ENCODE measurements around the gene OTOS. TPM values are rescaled to one million over a fixed set of nuclear protein-coding genes. Genes with fewer than 3 reads are reported as not detected.

The OTOS gene
- total and polyA plus RNA-seq, 5 donors from 2014 or later, result not detected

- DNase-seq, result no peak
- H3K4me3 ChIP-seq (ENCODE audit: low read depth, low read length), result no peak overlapping the region
- H3K27me3 ChIP-seq (ENCODE audit: control insufficient read depth, insufficient read depth, low read length), result peaks cover 3% of the 10 kb centered on the region
- peaks cover 0 to 4% (median 0%) of the 10 kb centered on the region in 7 donors for H3K9me3 Mint-ChIP-seq
- H3K27ac ChIP-seq (ENCODE audit: insufficient read depth, low read length, poor library complexity, severe bottlenecking), result no peak overlapping the region
- no peaks in the 10 kb centered on the region for H3K9me3 ChIP-seq (ENCODE audit: control insufficient read depth in 2 of 2, low read length in 2 of 2)
- H3K4me1 ChIP-seq (ENCODE audit: control insufficient read depth, insufficient read depth, low read length, poor library complexity, severe bottlenecking), result no peaks in the 10 kb centered on the region
- H3K36me3 ChIP-seq (ENCODE audit: control insufficient read depth, insufficient read depth, low read length), result no peaks in the 10 kb centered on the region
- H3K4me3 Mint-ChIP-seq, result no peak overlapping the region
- H3K36me3 Mint-ChIP-seq, result no peaks in the 10 kb centered on the region
- H3K27me3 Mint-ChIP-seq, result peaks cover 24% of the 10 kb centered on the region
- peaks cover 0 to 3% (median 0%) of the 10 kb centered on the region in 4 donors for H3K4me1 Mint-ChIP-seq
- ATAC-seq (ENCODE audit: low read depth in 2 of 2), result no peak
- H3K27ac Mint-ChIP-seq, result no peak overlapping the region
These were observed 27.4 kb downstream of the OTOS start for GRCh38 chr2:240112914-240113690.

DNA sequence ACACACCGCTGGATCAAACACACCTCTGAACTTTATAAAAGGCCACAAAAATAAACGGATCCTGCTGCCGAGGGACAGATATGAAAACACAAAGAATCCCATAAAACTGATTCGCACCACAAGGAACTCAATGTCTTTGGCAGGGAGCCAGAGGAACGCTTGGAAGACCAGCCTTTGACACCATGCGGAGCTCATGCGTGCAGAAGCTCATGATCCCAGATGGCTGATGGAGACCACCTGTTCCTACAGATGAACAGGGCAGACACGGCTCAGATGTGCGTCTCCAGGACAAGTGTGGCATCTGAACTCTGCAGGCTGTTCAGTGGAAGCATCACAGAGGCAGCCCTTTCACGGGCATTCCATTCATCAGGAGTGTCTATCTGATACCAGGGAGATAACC lies 29.2 kb downstream of the OTOS start:
- Histone ChIP-seq H3K4me1 (ENCODE audit: control insufficient read depth, insufficient read depth, low read length, poor library complexity, severe bottlenecking) (no peaks in the 10 kb centered on the region), H3K4me3 (ENCODE audit: low read depth, low read length) (no peak overlapping the region), H3K27ac (ENCODE audit: insufficient read depth, low read length, poor library complexity, severe bottlenecking) (no peak overlapping the region), H3K27me3 (ENCODE audit: control insufficient read depth, insufficient read depth, low read length) (peaks cover 3% of the 10 kb centered on the region), H3K36me3 (ENCODE audit: control insufficient read depth, insufficient read depth, low read length) (no peaks in the 10 kb centered on the region), H3K9me3 (ENCODE audit: control insufficient read depth in 2 of 2, low read length in 2 of 2) (no peaks in the 10 kb centered on the region)
- Mint-ChIP-seq H3K9me3 (peaks cover 0 to 1% (median 0%) of the 10 kb centered on the region in 7 donors), H3K4me3 (no peak overlapping the region), H3K27ac (no peak overlapping the region), H3K36me3 (no peaks in the 10 kb centered on the region), H3K4me1 (peaks cover 0 to 3% (median 0%) of the 10 kb centered on the region in 4 donors), H3K27me3 (peaks cover 24% of the 10 kb centered on the region)
- DNase-seq (no peak), ATAC-seq (ENCODE audit: low read depth in 2 of 2) (no peak)

- Histone ChIP-seq H3K4me3 (ENCODE audit: low read depth, low read length) (no peak overlapping the region), H3K36me3 (ENCODE audit: control insufficient read depth, insufficient read depth, low read length) (no peaks in the 10 kb centered on the region), H3K27ac (ENCODE audit: insufficient read depth, low read length, poor library complexity, severe bottlenecking) (no peak overlapping the region), H3K4me1 (ENCODE audit: control insufficient read depth, insufficient read depth, low read length, poor library complexity, severe bottlenecking) (no peaks in the 10 kb centered on the region), H3K9me3 (ENCODE audit: control insufficient read depth in 2 of 2, low read length in 2 of 2) (no peaks in the 10 kb centered on the region), H3K27me3 (ENCODE audit: control insufficient read depth, insufficient read depth, low read length) (no peaks in the 10 kb centered on the region)
- peaks cover 13% of the 10 kb centered on the region for H3K27me3 Mint-ChIP-seq
- peaks cover 0 to 3% (median 0%) of the 10 kb centered on the region in 4 donors for H3K4me1 Mint-ChIP-seq
- no peak overlapping the region for H3K4me3 Mint-ChIP-seq
- H3K36me3 Mint-ChIP-seq, result no peaks in the 10 kb centered on the region
- ATAC-seq (ENCODE audit: low read depth in 2 of 2) (no peak), DNase-seq (no peak)
- no peak overlapping the region for H3K27ac Mint-ChIP-seq
- peaks cover 0 to 1% (median 0%) of the 10 kb centered on the region in 7 donors for H3K9me3 Mint-ChIP-seq
These were observed 31.1 kb downstream of the OTOS start for GRCh38 chr2:240109386-240109785.

DNA sequence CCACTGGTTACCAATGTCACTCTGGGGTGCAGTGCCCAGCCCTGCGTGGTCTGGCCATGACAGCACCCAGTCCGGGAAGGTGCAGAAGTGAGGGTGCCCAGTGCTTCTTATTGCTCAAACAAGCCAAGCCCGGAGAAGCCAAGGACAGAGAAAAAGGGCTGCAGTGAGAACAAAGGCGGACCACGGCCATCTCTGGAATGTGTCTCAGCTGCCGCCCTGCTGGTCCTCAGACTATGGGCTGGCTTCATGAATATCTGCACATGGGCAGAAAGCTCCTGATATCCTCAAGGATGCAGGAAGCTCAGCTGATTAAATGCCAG lies 33.0 kb downstream of the OTOS start:
- peaks cover 0 to 3% (median 0%) of the 10 kb centered on the region in 4 donors for H3K4me1 Mint-ChIP-seq
- no peaks in the 10 kb centered on the region for H3K36me3 ChIP-seq (ENCODE audit: control insufficient read depth, insufficient read depth, low read length)
- no peaks in the 10 kb centered on the region for H3K27me3 ChIP-seq (ENCODE audit: control insufficient read depth, insufficient read depth, low read length)
- H3K4me3 ChIP-seq (ENCODE audit: low read depth, low read length), result no peak overlapping the region
- H3K27ac Mint-ChIP-seq, result no peak overlapping the region
- peaks cover 0 to 1% (median 0%) of the 10 kb centered on the region in 7 donors for H3K9me3 Mint-ChIP-seq
- peaks cover 17% of the 10 kb centered on the region for H3K27me3 Mint-ChIP-seq
- H3K27ac ChIP-seq (ENCODE audit: insufficient read depth, low read length, poor library complexity, severe bottlenecking), result no peak overlapping the region
- H3K36me3 Mint-ChIP-seq, result no peaks in the 10 kb centered on the region
- no peaks in the 10 kb centered on the region for H3K9me3 ChIP-seq (ENCODE audit: control insufficient read depth in 2 of 2, low read length in 2 of 2)
- ATAC-seq (ENCODE audit: low read depth in 2 of 2), result no peak
- no peaks in the 10 kb centered on the region for H3K4me1 ChIP-seq (ENCODE audit: control insufficient read depth, insufficient read depth, low read length, poor library complexity, severe bottlenecking)
- peak overlapping the region in 1 of 4 donors; percentile 18 for H3K4me3 Mint-ChIP-seq
- no peak for DNase-seq

DNA sequence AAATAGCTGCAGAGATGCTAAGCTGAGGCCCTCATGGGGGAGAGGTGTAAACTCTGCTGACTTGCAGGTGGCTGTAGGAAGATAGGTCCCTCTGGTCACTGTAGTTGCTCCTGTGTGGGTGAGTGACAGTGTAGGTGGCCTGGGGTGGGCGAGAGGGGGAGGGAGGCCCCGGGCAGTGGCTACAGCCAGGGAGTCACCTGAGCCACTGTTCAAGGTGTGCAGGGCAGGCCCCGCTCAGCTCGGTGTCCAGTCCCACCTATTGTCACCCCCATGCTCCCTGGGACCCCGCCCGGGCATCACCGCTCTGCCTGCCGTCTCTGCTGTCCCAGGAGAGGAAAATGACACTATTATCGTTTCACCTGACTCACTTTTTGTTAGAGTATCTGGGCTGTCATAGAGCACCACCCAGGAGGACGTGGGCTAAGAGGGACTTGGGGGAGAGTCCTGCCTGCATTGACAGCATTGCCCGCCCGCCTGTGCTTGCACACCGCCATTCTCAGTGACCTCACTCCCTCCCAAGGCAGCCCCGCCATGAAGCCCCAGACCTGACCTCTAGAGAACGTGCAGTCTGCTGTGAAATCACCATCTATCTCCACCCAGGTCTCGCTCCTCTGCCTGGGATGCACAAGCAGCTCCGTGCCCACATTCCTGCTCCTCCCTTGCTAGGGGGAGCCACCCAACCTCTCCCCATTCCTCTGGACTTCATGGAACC lies 33.5 kb downstream of the OTOS start:
- ATAC-seq (ENCODE audit: low read depth in 2 of 2) (no peak), DNase-seq (no peak)
- Histone ChIP-seq H3K36me3 (ENCODE audit: control insufficient read depth, insufficient read depth, low read length) (no peaks in the 10 kb centered on the region), H3K4me3 (ENCODE audit: low read depth, low read length) (no peak overlapping the region), H3K4me1 (ENCODE audit: control insufficient read depth, insufficient read depth, low read length, poor library complexity, severe bottlenecking) (no peaks in the 10 kb centered on the region), H3K27me3 (ENCODE audit: control insufficient read depth, insufficient read depth, low read length) (no peaks in the 10 kb centered on the region), H3K27ac (ENCODE audit: insufficient read depth, low read length, poor library complexity, severe bottlenecking) (no peak overlapping the region), H3K9me3 (ENCODE audit: control insufficient read depth in 2 of 2, low read length in 2 of 2) (no peaks in the 10 kb centered on the region)
- H3K4me3 Mint-ChIP-seq, result peak overlapping the region in 1 of 4 donors; percentile 18
- no peaks in the 10 kb centered on the region for H3K36me3 Mint-ChIP-seq
- H3K9me3 Mint-ChIP-seq, result peaks cover 0 to 1% (median 0%) of the 10 kb centered on the region in 7 donors
- no peak overlapping the region for H3K27ac Mint-ChIP-seq
- peaks cover 0 to 3% (median 0%) of the 10 kb centered on the region in 4 donors for H3K4me1 Mint-ChIP-seq
- peaks cover 13% of the 10 kb centered on the region for H3K27me3 Mint-ChIP-seq

GRCh38 chr2:240105982-240106381 lies 34.5 kb downstream of the OTOS start:
- H3K36me3 Mint-ChIP-seq, result no peaks in the 10 kb centered on the region
- H3K27me3 ChIP-seq (ENCODE audit: control insufficient read depth, insufficient read depth, low read length), result no peaks in the 10 kb centered on the region
- H3K4me3 ChIP-seq (ENCODE audit: low read depth, low read length), result no peak overlapping the region
- no peak overlapping the region for H3K27ac ChIP-seq (ENCODE audit: insufficient read depth, low read length, poor library complexity, severe bottlenecking)
- no peak for ATAC-seq (ENCODE audit: low read depth in 2 of 2)
- peaks cover 9% of the 10 kb centered on the region for H3K27me3 Mint-ChIP-seq
- no peaks in the 10 kb centered on the region for H3K9me3 ChIP-seq (ENCODE audit: control insufficient read depth in 2 of 2, low read length in 2 of 2)
- H3K4me3 Mint-ChIP-seq, result no peak overlapping the region
- H3K4me1 ChIP-seq (ENCODE audit: control insufficient read depth, insufficient read depth, low read length, poor library complexity, severe bottlenecking), result no peaks in the 10 kb centered on the region
- DNase-seq, result no peak
- H3K36me3 ChIP-seq (ENCODE audit: control insufficient read depth, insufficient read depth, low read length), result no peaks in the 10 kb centered on the region
- H3K27ac Mint-ChIP-seq, result no peak overlapping the region
- peaks cover 0 to 3% (median 0%) of the 10 kb centered on the region in 4 donors for H3K4me1 Mint-ChIP-seq
- peaks cover 0 to 1% (median 0%) of the 10 kb centered on the region in 7 donors for H3K9me3 Mint-ChIP-seq

DNA sequence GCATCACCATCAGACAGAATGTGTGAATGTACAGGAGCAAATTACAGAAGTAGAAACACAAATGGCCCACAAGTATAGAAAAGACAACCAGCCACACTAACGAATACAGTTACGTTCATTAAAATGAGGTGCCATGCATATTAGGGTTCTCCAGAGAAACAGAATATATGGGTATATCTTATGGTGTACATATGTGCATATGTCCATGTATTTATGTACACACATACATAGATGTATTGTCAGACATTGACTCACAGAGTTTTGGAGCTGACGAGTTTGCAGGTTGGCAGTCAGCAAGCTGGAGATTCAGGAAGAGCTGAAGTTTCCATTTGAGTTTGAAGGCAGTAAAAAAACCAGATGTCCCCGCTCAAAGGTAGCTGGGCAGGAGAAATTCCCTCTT lies 37.3 kb downstream of the OTOS start:
- Mint-ChIP-seq H3K36me3 (no peaks in the 10 kb centered on the region), H3K4me3 (no peak overlapping the region), H3K4me1 (no peaks in the 10 kb centered on the region), H3K9me3 (peaks cover 0 to 9% (median 2%) of the 10 kb centered on the region in 7 donors), H3K27ac (no peak overlapping the region), H3K27me3 (peaks cover 36% of the 10 kb centered on the region)
- Histone ChIP-seq H3K4me1 (ENCODE audit: control insufficient read depth, insufficient read depth, low read length, poor library complexity, severe bottlenecking) (no peaks in the 10 kb centered on the region), H3K36me3 (ENCODE audit: control insufficient read depth, insufficient read depth, low read length) (no peaks in the 10 kb centered on the region), H3K27ac (ENCODE audit: insufficient read depth, low read length, poor library complexity, severe bottlenecking) (no peak overlapping the region), H3K27me3 (ENCODE audit: control insufficient read depth, insufficient read depth, low read length) (no peaks in the 10 kb centered on the region), H3K9me3 (ENCODE audit: control insufficient read depth in 2 of 2, low read length in 2 of 2) (peaks cover 0 to 2% of the 10 kb centered on the region in 2 experiments), H3K4me3 (ENCODE audit: low read depth, low read length) (no peak overlapping the region)
- ATAC-seq (ENCODE audit: low read depth in 2 of 2) (no peak), DNase-seq (no peak)
